ENCODE data around the gene UBE2L3. TPM values are rescaled to one million over a fixed set of nuclear protein-coding genes. Genes with fewer than 3 reads are reported as not detected.
A peak's percentile ranks its signal among the peaks of the same experiment; 100 is the strongest.

UBE2L3 gene
- total RNA-seq, 1 donor from 2014 or later, result 47.9 TPM

GRCh38 chr22:21632237-21632895 lies 64.9 kb downstream of the UBE2L3 start, which contains the start of gene CCDC116:
CCDC116 (plus strand) TSS chr22:21632760; CDS start chr22:21633182, 422 bp downstream.
- no peak within 1 kb of the TSS for H3K27ac ChIP-seq
- DNase-seq (peak; percentile 70), ATAC-seq (no peak)
- no peaks in the 10 kb centered on the region for H3K9me3 ChIP-seq
- H3K4me1 ChIP-seq, result peaks cover 18% of the 10 kb centered on the region
- intact Hi-C loops (cut with DNase I), result no loop called here
- no peak within 1 kb of the TSS for H3K4me3 ChIP-seq
- no peaks in the 10 kb centered on the region for H3K27me3 ChIP-seq (ENCODE audit: low read depth)
- TF ChIP-seq CTCF (IDR thresholded peaks at IDR 0.05), result no peak
- peaks cover 9% of the 10 kb centered on the region for H3K36me3 ChIP-seq

GRCh38 chr22:21632931-21633330 lies 65.4 kb downstream of the UBE2L3 start:
- ATAC-seq (no peak), DNase-seq (no peak)
- no peaks in the 10 kb centered on the region for H3K9me3 ChIP-seq
- peaks cover 18% of the 10 kb centered on the region for H3K4me1 ChIP-seq
- H3K27ac ChIP-seq, result no peak overlapping the region
- no peaks in the 10 kb centered on the region for H3K27me3 ChIP-seq (ENCODE audit: low read depth)
- peaks cover 5% of the 10 kb centered on the region for H3K36me3 ChIP-seq
- intact Hi-C loops (cut with DNase I), result no loop called here
- H3K4me3 ChIP-seq, result no peak overlapping the region
- no peak for TF ChIP-seq CTCF (IDR thresholded peaks at IDR 0.05)

GRCh38 chr22:21633481-21633880 lies 66.0 kb downstream of the UBE2L3 start:
- H3K4me3 ChIP-seq, result no peak overlapping the region
- intact Hi-C loops (cut with DNase I), result no loop called here
- H3K4me1 ChIP-seq, result peaks cover 13% of the 10 kb centered on the region
- no peak overlapping the region for H3K27ac ChIP-seq
- H3K36me3 ChIP-seq, result no peaks in the 10 kb centered on the region
- no peaks in the 10 kb centered on the region for H3K27me3 ChIP-seq (ENCODE audit: low read depth)
- no peaks in the 10 kb centered on the region for H3K9me3 ChIP-seq
- DNase-seq (no peak), ATAC-seq (no peak)
- no peak for TF ChIP-seq CTCF (IDR thresholded peaks at IDR 0.05)

GRCh38 chr22:21634081-21634480 lies 66.6 kb downstream of the UBE2L3 start:
- H3K36me3 ChIP-seq, result no peaks in the 10 kb centered on the region
- ATAC-seq (no peak), DNase-seq (no peak)
- intact Hi-C loops (cut with DNase I), result no loop called here
- no peaks in the 10 kb centered on the region for H3K27me3 ChIP-seq (ENCODE audit: low read depth)
- TF ChIP-seq CTCF (IDR thresholded peaks at IDR 0.05), result no peak
- H3K9me3 ChIP-seq, result no peaks in the 10 kb centered on the region
- no peak overlapping the region for H3K27ac ChIP-seq
- no peak overlapping the region for H3K4me3 ChIP-seq
- peaks cover 7% of the 10 kb centered on the region for H3K4me1 ChIP-seq

- intact Hi-C loops (cut with DNase I), result no loop called here
- DNase-seq (no peak), ATAC-seq (no peak)
These were observed 67.3 kb downstream of the UBE2L3 start for GRCh38 chr22:21634844-21635243.

More at GRCh38 chr22:21634844-21635243, 67.3 kb downstream of the UBE2L3 start:
- Histone ChIP-seq H3K4me1 (peaks cover 4% of the 10 kb centered on the region), H3K4me3 (no peak overlapping the region), H3K9me3 (no peaks in the 10 kb centered on the region), H3K27ac (no peak overlapping the region), H3K36me3 (no peaks in the 10 kb centered on the region), H3K27me3 (ENCODE audit: low read depth) (no peaks in the 10 kb centered on the region)
- no peak for TF ChIP-seq CTCF (IDR thresholded peaks at IDR 0.05)

All from lower lobe of right lung (tissue), 2 donors.